Measurements from ENCODE around the gene MBD3L5.
"Not testable (repeated sequence)": the region's sequence is repeated elsewhere in the genome, so short reads cannot be mapped to it uniquely, and the experiment has no call there.

- TF ChIP-seq CTCF, POLR2A, POLR2AphosphoS5, EP300 (IDR thresholded peaks at IDR 0.05): not testable (repeated sequence)
These were observed 18.6 kb downstream of the MBD3L5 start, which contains the start of gene MBD3L2 for GRCh38 chr19:7049021-7049420.
